Measurements from ENCODE around the gene CDC73. TPM values are rescaled to one million over a fixed set of nuclear protein-coding genes. Genes with fewer than 3 reads are reported as not detected.

CDC73 gene
- total and polyA plus RNA-seq, 2 of the 13 experiments (the other 11 are each of a cell fraction or from before 2014, with no cell fraction given) = 20.2 to 26.3 TPM

DNA sequence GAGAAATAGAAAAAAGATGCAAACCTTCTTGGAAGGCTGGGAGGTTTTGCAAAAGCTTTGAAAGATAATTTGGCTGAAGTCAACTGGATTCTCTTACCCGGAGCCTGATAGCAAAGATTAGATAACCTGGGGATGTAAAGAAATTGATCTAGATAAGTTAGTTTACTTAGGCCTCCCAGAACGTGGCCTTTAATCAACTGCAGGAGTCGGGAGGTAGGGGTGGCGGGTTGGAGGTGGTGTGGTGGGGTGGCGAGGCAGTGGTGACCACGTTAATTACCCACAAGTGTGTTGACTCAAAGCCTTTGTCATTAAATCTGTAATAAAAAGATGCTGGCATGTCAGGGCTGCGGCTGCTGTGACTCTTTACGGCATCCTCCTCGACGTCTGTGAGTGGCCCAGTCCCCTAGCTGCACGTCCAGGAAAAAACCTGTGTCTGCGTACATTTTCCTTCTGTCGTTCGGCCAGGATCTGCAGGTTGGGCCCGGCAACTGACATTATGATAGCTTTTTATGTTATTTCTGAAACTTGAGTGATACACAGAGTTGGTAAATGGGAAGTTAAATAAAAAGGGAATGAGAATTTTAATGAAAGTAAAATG lies 115.6 kb downstream of the CDC73 start:
- no peaks in the 10 kb centered on the region for H4K20me1 ChIP-seq (ENCODE audit: insufficient read depth, low read length)
- no peaks in the 10 kb centered on the region for H3K27me3 ChIP-seq (ENCODE audit: control insufficient read depth in 1 of 2, insufficient read depth in 2 of 2, low read length in 2 of 2)
- no peak overlapping the region for H3K27ac ChIP-seq (ENCODE audit: extremely low read length, insufficient read depth, low read length)
- ChIA-PET POLR2A (no interaction called here), CTCF (ENCODE audit: low intra/inter-chr PET ratio, low total read pairs) (no interaction called here)
- no peaks in the 10 kb centered on the region for H3K4me1 ChIP-seq (ENCODE audit: insufficient read depth, low read length)
- no peak overlapping the region for H2AFZ ChIP-seq (ENCODE audit: low read length)
- TF ChIP-seq ZNF20 (CRISPR knock-in tag; IDR thresholded peaks at IDR 0.05) = no peak
- TF ChIP-seq ETV5 (CRISPR knock-in tag; IDR thresholded peaks at IDR 0.05; ENCODE audit: borderline replicate concordance) = no peak
- TF ChIP-seq ZNF543 (CRISPR knock-in tag; IDR thresholded peaks at IDR 0.05) = no peak
- TF ChIP-seq KMT2A (CRISPR knock-in tag; IDR thresholded peaks at IDR 0.05) = no peak
- TF ChIP-seq CENPX (CRISPR knock-in tag; IDR thresholded peaks at IDR 0.05) = no peak
- H3K79me2 ChIP-seq (ENCODE audit: insufficient read depth, low read length) = no peaks in the 10 kb centered on the region
- DNase-seq (ENCODE audit: low spot score) = no peak
- H3K36me3 ChIP-seq (replicated peaks in 1 of 2; ENCODE audit: control insufficient read depth in 1 of 2, insufficient read depth in 2 of 2, low read length in 2 of 2) = peaks cover 1 to 22% of the 10 kb centered on the region in 2 experiments; a peak in 3 of 5 replicates
- no peak overlapping the region for H3K4me3 ChIP-seq (replicated peaks in 1 of 3; ENCODE audit: insufficient read depth in 1 of 3, low read depth in 2 of 3, low read length in 3 of 3)
- BruUV-seq (replicated peaks) = no TSS peak
- in situ Hi-C loops (cut with HindIII; ENCODE audit: extremely low pct_ligation_motif_present, low pct_unique_long_range_greater_than_20kb) = no loop called here
- 95% methylated on average over 15 of the region's 15 CpGs for WGBS (ENCODE audit: low lambda C conversion rate)
- no peaks in the 10 kb centered on the region for H3K9me3 ChIP-seq (ENCODE audit: low read length)
- no peak overlapping the region for H3K9ac ChIP-seq (ENCODE audit: insufficient read depth, low read depth, low read length)
- no peak for FAIRE-seq
- ATAC-seq = no peak
- intact Hi-C loops (cut with micrococcal nuclease; ENCODE audit: unreplicated experiment) = no loop called here
- H3K4me2 ChIP-seq (ENCODE audit: low read depth, low read length) = no peak overlapping the region

DNA sequence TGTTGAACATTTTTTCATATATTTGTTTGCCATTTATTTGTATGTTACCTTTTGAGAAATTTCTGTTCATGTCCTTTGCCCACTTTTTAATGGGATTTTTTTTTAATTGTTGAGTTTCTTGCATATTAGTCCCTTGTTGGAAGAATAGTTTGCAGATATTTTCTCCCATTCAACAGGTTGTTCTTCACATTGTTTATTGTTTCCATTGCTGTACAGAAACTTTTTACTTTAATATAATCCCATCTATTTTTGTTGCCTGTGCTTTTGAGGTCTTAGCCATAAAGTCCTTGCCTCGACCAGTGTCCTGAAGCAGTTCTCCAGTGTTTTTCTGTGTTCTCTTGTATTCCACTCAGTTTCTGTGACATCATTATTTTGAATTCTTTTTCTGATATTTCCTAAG lies 118.8 kb downstream of the CDC73 start:
- no peak overlapping the region for H3K4me2 ChIP-seq (ENCODE audit: low read depth, low read length)
- intact Hi-C loops (cut with micrococcal nuclease; ENCODE audit: unreplicated experiment) = no loop called here
- ChIA-PET CTCF (ENCODE audit: low intra/inter-chr PET ratio, low total read pairs) (no interaction called here), POLR2A (no interaction called here)
- BruUV-seq (replicated peaks) = no TSS peak
- ATAC-seq (no peak), FAIRE-seq (no peak), DNase-seq (ENCODE audit: low spot score) (no peak)
- no peak overlapping the region for H3K9ac ChIP-seq (ENCODE audit: insufficient read depth, low read depth, low read length)
- no peak overlapping the region for H2AFZ ChIP-seq (ENCODE audit: low read length)
- no peak overlapping the region for H3K27ac ChIP-seq (ENCODE audit: extremely low read length, insufficient read depth, low read length)
- in situ Hi-C loops (cut with HindIII; ENCODE audit: extremely low pct_ligation_motif_present, low pct_unique_long_range_greater_than_20kb) = no loop called here
- no peaks in the 10 kb centered on the region for H3K9me3 ChIP-seq (ENCODE audit: low read length)
- H4K20me1 ChIP-seq (ENCODE audit: insufficient read depth, low read length) = no peaks in the 10 kb centered on the region
- no peaks in the 10 kb centered on the region for H3K79me2 ChIP-seq (ENCODE audit: insufficient read depth, low read length)
- no peak overlapping the region for H3K4me3 ChIP-seq (replicated peaks in 1 of 3; ENCODE audit: insufficient read depth in 1 of 3, low read depth in 2 of 3, low read length in 3 of 3)
- peaks cover 1 to 15% of the 10 kb centered on the region in 2 experiments; a peak in 3 of 5 replicates for H3K36me3 ChIP-seq (replicated peaks in 1 of 2; ENCODE audit: control insufficient read depth in 1 of 2, insufficient read depth in 2 of 2, low read length in 2 of 2)
- WGBS (ENCODE audit: low lambda C conversion rate) = 97% methylated on average over 1 of the region's 1 CpG
- no peaks in the 10 kb centered on the region for H3K27me3 ChIP-seq (ENCODE audit: control insufficient read depth in 1 of 2, insufficient read depth in 2 of 2, low read length in 2 of 2)
- no peaks in the 10 kb centered on the region for H3K4me1 ChIP-seq (ENCODE audit: insufficient read depth, low read length)
- TF ChIP-seq, protein P1, sequence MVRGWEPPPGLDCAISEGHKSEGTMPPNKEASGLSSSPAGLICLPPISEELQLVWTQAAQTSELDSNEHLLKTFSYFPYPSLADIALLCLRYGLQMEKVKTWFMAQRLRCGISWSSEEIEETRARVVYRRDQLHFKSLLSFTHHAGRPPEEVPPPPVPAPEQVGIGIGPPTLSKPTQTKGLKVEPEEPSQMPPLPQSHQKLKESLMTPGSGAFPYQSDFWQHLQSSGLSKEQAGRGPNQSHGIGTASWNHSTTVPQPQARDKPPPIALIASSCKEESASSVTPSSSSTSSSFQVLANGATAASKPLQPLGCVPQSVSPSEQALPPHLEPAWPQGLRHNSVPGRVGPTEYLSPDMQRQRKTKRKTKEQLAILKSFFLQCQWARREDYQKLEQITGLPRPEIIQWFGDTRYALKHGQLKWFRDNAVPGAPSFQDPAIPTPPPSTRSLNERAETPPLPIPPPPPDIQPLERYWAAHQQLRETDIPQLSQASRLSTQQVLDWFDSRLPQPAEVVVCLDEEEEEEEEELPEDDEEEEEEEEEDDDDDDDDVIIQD (CRISPR knock-in tag; IDR thresholded peaks at IDR 0.05; ENCODE audit: low read depth) = no peak
- TF ChIP-seq SIX4 (CRISPR knock-in tag; IDR thresholded peaks at IDR 0.05) (no peak), ZNF674 (CRISPR knock-in tag; IDR thresholded peaks at IDR 0.05; ENCODE audit: low read depth) (no peak), ZNF3 (CRISPR knock-in tag; IDR thresholded peaks at IDR 0.05) (no peak), SMAD9 (CRISPR knock-in tag; IDR thresholded peaks at IDR 0.05) (no peak), ZNF235 (CRISPR knock-in tag; IDR thresholded peaks at IDR 0.05; ENCODE audit: borderline replicate concordance) (no peak), MYNN (CRISPR knock-in tag; IDR thresholded peaks at IDR 0.05; ENCODE audit: low read depth) (no peak), GPN1 (CRISPR knock-in tag; IDR thresholded peaks at IDR 0.05; ENCODE audit: borderline replicate concordance) (no peak)
- TF ChIP-seq, protein P2, sequence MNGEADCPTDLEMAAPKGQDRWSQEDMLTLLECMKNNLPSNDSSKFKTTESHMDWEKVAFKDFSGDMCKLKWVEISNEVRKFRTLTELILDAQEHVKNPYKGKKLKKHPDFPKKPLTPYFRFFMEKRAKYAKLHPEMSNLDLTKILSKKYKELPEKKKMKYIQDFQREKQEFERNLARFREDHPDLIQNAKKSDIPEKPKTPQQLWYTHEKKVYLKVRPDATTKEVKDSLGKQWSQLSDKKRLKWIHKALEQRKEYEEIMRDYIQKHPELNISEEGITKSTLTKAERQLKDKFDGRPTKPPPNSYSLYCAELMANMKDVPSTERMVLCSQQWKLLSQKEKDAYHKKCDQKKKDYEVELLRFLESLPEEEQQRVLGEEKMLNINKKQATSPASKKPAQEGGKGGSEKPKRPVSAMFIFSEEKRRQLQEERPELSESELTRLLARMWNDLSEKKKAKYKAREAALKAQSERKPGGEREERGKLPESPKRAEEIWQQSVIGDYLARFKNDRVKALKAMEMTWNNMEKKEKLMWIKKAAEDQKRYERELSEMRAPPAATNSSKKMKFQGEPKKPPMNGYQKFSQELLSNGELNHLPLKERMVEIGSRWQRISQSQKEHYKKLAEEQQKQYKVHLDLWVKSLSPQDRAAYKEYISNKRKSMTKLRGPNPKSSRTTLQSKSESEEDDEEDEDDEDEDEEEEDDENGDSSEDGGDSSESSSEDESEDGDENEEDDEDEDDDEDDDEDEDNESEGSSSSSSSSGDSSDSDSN (CRISPR knock-in tag; IDR thresholded peaks at IDR 0.05) = no peak
- TF ChIP-seq, protein P3, sequence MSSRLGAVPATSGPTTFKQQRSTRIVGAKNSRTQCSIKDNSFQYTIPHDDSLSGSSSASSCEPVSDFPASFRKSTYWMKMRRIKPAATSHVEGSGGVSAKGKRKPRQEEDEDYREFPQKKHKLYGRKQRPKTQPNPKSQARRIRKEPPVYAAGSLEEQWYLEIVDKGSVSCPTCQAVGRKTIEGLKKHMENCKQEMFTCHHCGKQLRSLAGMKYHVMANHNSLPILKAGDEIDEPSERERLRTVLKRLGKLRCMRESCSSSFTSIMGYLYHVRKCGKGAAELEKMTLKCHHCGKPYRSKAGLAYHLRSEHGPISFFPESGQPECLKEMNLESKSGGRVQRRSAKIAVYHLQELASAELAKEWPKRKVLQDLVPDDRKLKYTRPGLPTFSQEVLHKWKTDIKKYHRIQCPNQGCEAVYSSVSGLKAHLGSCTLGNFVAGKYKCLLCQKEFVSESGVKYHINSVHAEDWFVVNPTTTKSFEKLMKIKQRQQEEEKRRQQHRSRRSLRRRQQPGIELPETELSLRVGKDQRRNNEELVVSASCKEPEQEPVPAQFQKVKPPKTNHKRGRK (CRISPR knock-in tag; IDR thresholded peaks at IDR 0.05) = no peak

Data from HepG2 (cell line).